SK-N-MC (cell line): ENCODE results near the gene ANLN.

Source experiments
- EZH2 ChIP-seq: fragments of 200-600 bp; sonication (generic); IDR thresholded peaks from one replicate; pipeline ENCODE4 v1.6.1; 2017; ENCODE audit warnings: antibody characterized with exemption
- FOXP2 ChIP-seq: optimal IDR thresholded peaks from 2 replicates; pipeline ENCODE3; 2011; ENCODE audit warnings: mild to moderate bottlenecking, moderate library complexity; ENCODE audit not compliant: insufficient read depth; ENCODE audit errors: extremely low read length, control extremely low read depth
- POLR2AphosphoS5 ChIP-seq: IDR thresholded peaks from 2 replicates; pipeline ENCODE4 v1.6.1; 2012; ENCODE audit warnings: mild to moderate bottlenecking, low read depth, low read length, borderline replicate concordance

DNA sequence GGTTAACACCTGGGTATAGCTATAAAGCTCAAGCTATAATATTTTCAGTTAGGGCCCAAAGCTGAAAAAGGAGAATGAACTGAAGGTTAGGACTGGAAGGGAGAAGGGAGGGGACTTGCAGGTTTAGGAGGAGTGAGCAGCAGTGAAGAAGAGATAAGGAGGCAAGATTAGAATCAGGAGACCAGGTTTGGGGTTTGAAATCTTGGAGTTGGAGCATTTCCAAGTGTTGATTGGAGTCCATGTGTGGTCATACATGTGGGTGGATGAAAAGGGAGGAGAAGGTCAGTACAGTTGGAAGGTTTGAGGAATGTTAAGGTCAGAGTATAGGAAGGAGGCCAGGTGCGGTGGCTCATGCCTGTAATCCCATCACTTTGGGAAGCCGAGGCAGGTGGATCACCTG lies 8.6 kb upstream of the ANLN start:
- no peak for TF ChIP-seq POLR2AphosphoS5
- no peak for TF ChIP-seq EZH2
- no peak for TF ChIP-seq FOXP2
